HG03571 (cell line): ENCODE measurements around the gene GGN.
"Not testable (repeated sequence)": the region's sequence is repeated elsewhere in the genome, so short reads cannot be mapped to it uniquely, and the experiment has no call there.

Source experiments
- ATAC-seq: cut with Tn5 transposase; IDR thresholded peaks from one replicate; pipeline ENCODE4 v1.9.1; 2021; ENCODE audit not compliant: unreplicated experiment

Gene GGN

DNA sequence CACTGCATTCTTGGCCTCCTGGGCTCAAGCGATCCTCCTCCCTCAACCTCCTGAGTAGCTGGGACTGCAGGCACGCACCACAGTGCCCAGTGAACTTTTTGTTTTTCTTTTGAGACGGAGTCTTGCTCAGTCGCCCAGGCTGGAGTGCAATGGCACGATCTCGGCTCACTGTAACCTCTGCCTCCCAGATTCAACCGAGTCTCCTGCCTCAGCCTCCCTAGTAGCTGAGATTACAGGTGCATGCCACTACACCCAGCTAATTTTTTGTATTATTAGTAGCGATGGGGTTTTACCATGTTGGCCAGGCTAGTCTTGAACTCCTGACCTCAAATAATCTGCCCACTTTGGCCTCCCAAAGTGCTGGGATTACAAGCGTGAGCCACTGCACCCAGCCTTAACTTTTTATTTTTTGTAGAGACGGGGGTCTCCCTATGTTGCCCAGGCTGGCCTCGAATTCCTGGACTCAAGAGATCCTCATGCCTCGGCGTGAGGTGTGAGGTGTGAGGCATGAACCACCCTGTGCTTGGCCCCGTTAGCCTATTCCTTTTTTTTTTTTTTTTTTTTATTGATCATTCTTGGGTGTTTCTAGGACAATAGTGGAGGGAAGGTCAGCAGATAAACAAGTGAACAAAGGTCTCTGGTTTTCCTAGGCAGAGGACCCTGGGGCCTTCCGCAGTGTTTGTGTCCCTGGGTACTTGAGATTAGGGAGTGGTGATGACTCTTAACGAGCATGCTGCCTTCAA is 24.7 kb downstream of the GGN start:
- not testable (repeated sequence) for ATAC-seq

DNA sequence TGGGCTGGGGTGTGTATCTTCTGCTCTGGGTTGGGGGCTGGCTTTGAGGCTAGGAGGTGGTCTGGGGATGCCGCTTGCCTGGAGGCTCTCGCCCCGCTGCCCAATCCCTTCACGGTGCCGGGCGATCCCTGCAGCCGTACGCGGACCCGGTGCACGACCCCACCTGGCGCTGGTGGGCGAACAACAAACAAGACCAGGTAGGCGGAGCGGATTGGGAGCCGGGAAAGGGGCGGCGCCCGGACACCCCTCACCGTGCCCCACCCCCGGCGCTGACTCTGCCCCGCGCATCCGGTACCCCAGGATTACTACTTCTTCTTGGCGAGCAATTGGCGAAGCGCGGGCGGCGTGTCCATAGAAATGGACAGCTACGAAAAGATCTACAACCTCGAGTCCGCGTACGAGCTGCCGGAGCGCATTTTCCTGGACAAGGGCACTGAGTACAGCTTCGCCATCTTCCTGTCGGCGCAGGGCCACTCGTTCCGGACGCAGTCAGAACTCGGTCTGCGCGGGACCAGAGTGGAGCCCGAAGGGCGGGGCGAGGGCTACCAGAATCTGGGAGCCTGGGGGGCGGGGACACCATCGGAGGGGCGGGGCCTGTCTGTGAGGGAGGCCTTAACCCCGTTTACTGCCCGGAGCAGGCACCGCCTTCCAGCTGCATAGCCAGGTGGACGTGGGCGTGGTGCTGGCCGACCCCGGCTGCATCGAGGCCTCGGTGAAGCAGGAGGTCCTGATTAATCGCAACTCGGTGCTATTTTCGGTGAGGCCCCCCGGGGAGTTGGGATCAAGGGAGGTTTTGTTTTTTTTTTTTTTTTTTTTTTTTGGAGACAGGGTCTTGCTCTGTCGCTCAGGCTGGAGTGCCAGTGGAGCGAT is 25.5 kb downstream of the GGN start:
- no peak for ATAC-seq

GRCh38 chr19:38361633-38362075 is 26.2 kb downstream of the GGN start:
- no peak for ATAC-seq

GRCh38 chr19:38360839-38361631 is 26.8 kb downstream of the GGN start:
- ATAC-seq: no peak

GRCh38 chr19:38360351-38360750 is 27.5 kb downstream of the GGN start:
- no peak for ATAC-seq

- no peak for ATAC-seq
These were observed 28.4 kb downstream of the GGN start for GRCh38 chr19:38359242-38360021.

GRCh38 chr19:38358071-38358470 is 29.8 kb downstream of the GGN start:
- ATAC-seq: no peak

GRCh38 chr19:38355728-38356725 is 31.8 kb downstream of the GGN start:
- ATAC-seq: no peak

GRCh38 chr19:38352611-38353010 is 35.2 kb downstream of the GGN start:
- no peak for ATAC-seq

DNA sequence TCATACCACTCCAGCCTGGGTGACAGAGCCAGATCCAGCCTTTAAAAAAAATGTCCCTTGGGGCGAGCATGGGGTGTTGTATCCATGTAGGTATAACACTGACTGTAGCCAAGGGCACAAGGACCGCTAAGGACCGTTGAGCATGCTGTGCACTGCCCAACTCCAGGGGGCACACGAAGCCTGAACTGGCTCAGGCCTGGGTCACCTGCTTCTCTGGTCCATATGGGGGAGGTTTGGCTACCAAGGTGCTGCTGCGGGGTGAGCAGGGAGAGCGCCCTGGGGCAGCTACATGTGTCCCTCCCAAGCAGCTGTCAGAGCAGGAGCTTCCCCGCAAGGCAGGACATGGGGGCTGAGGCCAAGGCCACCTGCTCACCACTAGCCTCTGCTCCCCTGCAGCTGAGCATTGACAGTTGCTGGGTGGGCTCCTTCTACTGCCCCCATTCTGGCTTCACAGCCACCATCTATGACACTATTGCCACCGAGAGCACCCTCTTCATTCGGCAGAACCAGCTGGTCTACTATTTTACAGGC is 35.9 kb downstream of the GGN start:
- ATAC-seq: no peak

DNA sequence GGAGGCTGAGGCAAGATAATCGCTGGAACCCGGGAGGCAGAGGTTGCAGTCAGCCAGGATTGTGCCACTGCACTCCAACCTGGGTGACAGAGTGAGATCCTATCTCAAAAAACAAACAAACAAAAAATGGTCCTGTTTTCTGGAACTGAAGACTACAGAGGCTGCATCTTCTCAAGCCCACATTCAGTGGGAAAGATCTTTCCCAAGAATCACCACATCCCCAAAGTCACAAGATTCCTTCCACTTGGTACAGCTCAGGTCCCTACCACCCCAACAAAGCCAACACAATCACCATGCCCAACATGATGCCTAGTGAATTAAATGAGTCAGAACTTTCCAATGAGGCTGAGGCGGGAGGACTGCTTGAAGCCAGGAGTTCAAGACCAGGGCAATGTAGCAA is 37.0 kb downstream of the GGN start:
- ATAC-seq: no peak

DNA sequence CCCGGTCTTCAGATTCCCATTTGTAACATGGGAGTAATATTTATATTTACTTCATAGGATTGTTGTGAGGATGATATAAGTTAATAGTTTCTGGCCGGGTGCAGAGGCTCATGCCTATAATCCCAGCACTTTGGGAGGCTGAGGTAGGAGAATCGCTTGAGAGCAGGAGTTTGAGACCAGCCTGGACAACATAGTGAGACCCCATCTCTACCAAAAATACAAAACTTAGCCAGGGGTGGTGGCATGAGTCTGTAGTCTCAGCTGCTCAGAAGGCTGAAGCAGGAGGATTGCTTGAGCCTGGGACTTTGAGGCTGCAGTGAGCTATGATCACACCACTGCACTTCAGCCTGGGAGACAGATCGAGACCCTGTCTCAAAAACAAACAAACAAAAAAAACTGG is 41.0 kb downstream of the GGN start:
- no peak for ATAC-seq

GRCh38 chr19:38340927-38341326 is 46.9 kb downstream of the GGN start:
- no peak for ATAC-seq

DNA sequence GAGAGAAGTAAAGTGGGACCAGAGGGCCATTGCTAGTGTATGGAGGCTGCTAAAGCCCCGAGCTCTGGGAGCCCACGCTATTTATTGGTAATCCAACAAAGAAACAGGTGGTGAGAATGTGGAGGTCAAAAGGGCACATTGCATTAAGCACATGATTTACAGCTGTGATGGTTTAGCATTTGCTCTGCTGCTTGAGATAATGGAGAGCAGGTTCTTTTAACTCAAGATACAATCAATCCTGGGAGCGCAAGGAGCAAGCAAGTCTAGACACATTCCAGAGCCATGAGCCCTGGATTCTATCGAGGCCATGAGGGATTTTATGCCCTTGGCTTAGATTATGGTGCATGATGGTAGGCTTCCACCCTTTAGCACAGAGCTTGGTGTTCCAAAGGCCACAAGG is 48.8 kb downstream of the GGN start:
- ATAC-seq: not testable (repeated sequence)

DNA sequence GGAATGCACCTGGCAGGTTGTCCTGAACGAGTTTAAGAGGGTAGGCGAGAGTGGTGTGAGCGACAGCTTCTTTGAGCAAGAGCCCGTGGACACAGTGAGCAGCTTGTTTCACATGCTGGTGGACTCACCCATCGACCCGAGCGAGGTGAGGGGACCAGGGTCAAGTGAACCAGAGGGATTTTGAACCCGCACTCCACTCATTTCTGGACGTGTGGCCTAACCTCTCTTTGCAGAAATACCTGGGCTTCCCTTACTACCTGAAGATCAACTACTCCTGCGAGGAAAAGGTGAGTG is 50.5 kb downstream of the GGN start:
- no peak for ATAC-seq

GRCh38 chr19:38336638-38337359 is 51.0 kb downstream of the GGN start:
- ATAC-seq: peak; percentile 47

GRCh38 chr19:38335949-38336637 is 51.7 kb downstream of the GGN start:
- peak; percentile 54 for ATAC-seq
